Transverse colon (tissue), 4 donors: Measurements from ENCODE around the gene MIOX. TPM values are rescaled to one million over a fixed set of nuclear protein-coding genes. Genes with fewer than 3 reads are reported as not detected.
A peak's percentile ranks its signal among the peaks of the same experiment; 100 is the strongest.

Source experiments
- DNase-seq: peaks from one replicate; pipeline ENCODE4 v3.0.0-alpha.2; 2019
- H3K27ac ChIP-seq, 4 donors: fragments of 200-600 bp; sonication (generic); 2 replicates each; pipeline ENCODE4 v1.5.1; 2016 to 2018; ENCODE audit warnings: inconsistent platforms in 4 of 4
- H3K27me3 ChIP-seq: fragments of 200-600 bp; sonication (generic); 2 replicates; pipeline ENCODE4 v1.5.1; 2017; ENCODE audit warnings: inconsistent platforms
- H3K36me3 ChIP-seq, 4 donors: fragments of 200-600 bp; sonication (generic); 2 replicates each; pipeline ENCODE4 v1.5.1; 2017 to 2019; ENCODE audit warnings: inconsistent platforms in 4 of 4
- H3K4me1 ChIP-seq, 4 donors: fragments of 200-600 bp; sonication (generic); 2 replicates each; pipeline ENCODE4 v1.5.1; 2017 to 2020; ENCODE audit warnings: inconsistent platforms in 4 of 4
- H3K4me3 ChIP-seq, 4 donors: fragments of 200-600 bp; sonication (generic); 1 replicate in 1 of 4; 2 replicates in 3 of 4; pipeline versions ENCODE4 v1.5.1 to v1.6.1; 2017 to 2019; ENCODE audit warnings: inconsistent platforms in 4 of 4
- H3K9me3 ChIP-seq, 2 donors: fragments of 200-600 bp; sonication (generic); 2 replicates each; pipeline ENCODE4 v1.5.1; 2017 to 2019; ENCODE audit warnings: inconsistent platforms in 2 of 2
- EP300 ChIP-seq: sonication (generic); formaldehyde crosslinking; IDR thresholded peaks from one replicate; pipeline ENCODE4 v1.6.1; 2017; ENCODE audit warnings: antibody characterized with exemption, low read depth
- POLR2A ChIP-seq: fragments of 450-650 bp; IDR thresholded peaks from one replicate; pipeline ENCODE4 v1.6.1; 2016; ENCODE audit warnings: antibody characterized with exemption, mild to moderate bottlenecking, moderate library complexity
- POLR2AphosphoS5 ChIP-seq, 3 donors: sonication (generic); formaldehyde crosslinking; IDR thresholded peaks; one replicate each; pipeline ENCODE4 v1.6.1; 2016; ENCODE audit warnings: antibody characterized with exemption in 3 of 3
- WGBS, 2 donors: methylation state at CpG; one replicate each; pipeline ENCODE4 v1.1.5; 2018; ENCODE audit warnings: low coverage in 1 of 2; 5-methylcytosine and 5-hydroxymethylcytosine counted together
- in situ Hi-C, 4 donors: fragments of 200-750 bp; cut with MboI; loops; one replicate each; pipeline versions ENCODE4 v1.15.0 to v1.15.1; 2017; ENCODE audit warnings: low sequenced_read_pairs in 3 of 4, low pct_ligation_motif_present in 1 of 4, low pct_unique_long_range_greater_than_20kb in 1 of 4
- intact Hi-C: fragments of 100-400 bp; cut with DNase I; formaldehyde crosslinking; loops from one replicate; pipeline ENCODE4 v1.15.1; 2023; ENCODE audit warnings: low total_unique reads
- total RNA-seq, 4 donors: library from RNA; depleted of rRNA; stranded (reverse); fragments of >200 nt; gene quantifications; one replicate each; pipeline ENCODE4 v1.1.0, GENCODE V29; 2016
- TF ChIP-seq, protein P1 (sequence below), 5 experiments: fragments of 200-600 bp in 3 of 5; fragments of 450-650 bp in 2 of 5; sonication (generic) in 3 of 5; IDR thresholded peaks; 1 replicate in 2 of 5; 2 replicates in 3 of 5; pipeline ENCODE4 v1.5.1; 2016 to 2017; ENCODE audit warnings: antibody characterized with exemption in 5 of 5, inconsistent platforms in 3 of 5, mild to moderate bottlenecking in 2 of 5, moderate library complexity in 1 of 5

Gene MIOX
- total RNA-seq, 4 donors from 2014 or later, result not detected

DNA sequence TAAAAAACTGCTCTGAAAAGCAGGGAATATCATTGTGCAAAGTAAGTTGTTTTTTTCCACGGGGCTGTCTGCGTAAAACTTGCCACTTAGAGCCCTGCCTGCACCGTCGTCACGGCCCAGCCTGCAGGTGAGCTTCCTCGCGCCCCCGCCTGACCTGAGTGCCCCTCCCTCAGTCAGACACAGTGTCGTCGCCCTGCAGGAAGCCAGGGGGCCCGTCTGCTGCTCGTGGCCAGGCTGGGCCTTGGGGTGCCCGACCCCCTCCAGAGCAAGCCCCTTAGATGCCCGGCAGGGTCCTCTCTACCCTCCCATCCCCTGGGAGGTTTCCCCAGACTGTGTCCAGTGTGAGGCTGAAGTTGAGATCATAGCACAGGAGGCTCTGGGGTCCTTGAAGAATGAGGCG is 43.5 kb upstream of the MIOX start:
- Histone ChIP-seq H3K4me3 (no peak overlapping the region), H3K27me3 (no peaks in the 10 kb centered on the region), H3K36me3 (peaks cover 0 to 37% (median 4%) of the 10 kb centered on the region in 4 donors), H3K9me3 (no peaks in the 10 kb centered on the region), H3K27ac (no peak overlapping the region), H3K4me1 (peaks cover 0 to 12% (median 9%) of the 10 kb centered on the region in 4 donors)
- in situ Hi-C loops, result no loop called here
- TF ChIP-seq POLR2AphosphoS5 (IDR thresholded peaks at IDR 0.05) (peak in 1 of 3 donors; percentile 42), EP300 (no peak), POLR2A (no peak)
- DNase-seq, result no peak
- WGBS, 2 donors, result 64 to 83% methylated on average over 5 to 12 of the region's 15 CpGs
- intact Hi-C loops, result no loop called here

DNA sequence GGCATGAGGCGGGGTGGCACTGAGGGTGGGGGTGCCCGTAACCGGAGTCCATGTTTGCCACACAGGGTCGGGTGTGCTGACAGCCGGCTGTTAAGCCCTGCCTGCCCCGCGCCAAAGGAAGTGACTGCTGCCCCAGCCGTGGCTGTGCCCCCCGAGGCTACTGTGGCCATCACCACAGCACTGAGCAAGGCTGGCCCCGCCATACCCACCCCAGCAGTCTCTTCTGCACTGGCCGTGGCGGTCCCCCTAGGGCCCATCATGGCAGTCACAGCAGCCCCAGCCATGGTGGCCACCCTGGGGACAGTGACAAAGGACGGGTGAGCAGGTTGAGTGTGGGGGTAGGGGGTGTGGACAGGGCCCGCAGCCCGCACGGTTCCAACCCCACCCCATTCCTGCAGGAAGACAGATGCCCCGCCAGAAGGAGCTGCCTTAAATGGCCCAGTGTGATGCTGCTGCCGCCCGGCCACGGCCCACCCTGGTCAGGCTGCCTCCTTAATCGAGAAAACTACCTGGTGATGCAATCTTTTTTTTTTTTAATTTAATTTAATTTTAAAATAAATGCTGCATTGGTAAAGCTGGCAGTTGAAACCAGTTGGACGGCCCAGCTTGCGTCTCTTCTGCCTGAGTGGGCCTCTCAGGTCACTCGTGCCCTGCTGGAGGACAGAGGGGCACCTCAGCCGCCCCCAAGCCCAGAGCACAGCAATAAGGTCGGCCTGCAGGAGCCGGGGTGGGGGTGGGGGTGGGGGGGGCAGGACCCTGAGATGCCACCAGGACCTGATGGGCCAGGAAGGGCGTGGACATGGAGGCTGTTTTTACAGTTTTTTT is 42.6 kb upstream of the MIOX start:
- Histone ChIP-seq H3K4me3 (no peak overlapping the region), H3K36me3 (peaks cover 0 to 32% (median 7%) of the 10 kb centered on the region in 4 donors), H3K4me1 (peaks cover 0 to 12% (median 9%) of the 10 kb centered on the region in 4 donors), H3K9me3 (no peaks in the 10 kb centered on the region), H3K27ac (peak overlapping the region in 1 of 4 donors; percentile 44), H3K27me3 (no peaks in the 10 kb centered on the region)
- TF ChIP-seq EP300, result no peak
- TF ChIP-seq POLR2A, result no peak
- no peak for TF ChIP-seq POLR2AphosphoS5 (IDR thresholded peaks at IDR 0.05)
- TF ChIP-seq, protein P1, sequence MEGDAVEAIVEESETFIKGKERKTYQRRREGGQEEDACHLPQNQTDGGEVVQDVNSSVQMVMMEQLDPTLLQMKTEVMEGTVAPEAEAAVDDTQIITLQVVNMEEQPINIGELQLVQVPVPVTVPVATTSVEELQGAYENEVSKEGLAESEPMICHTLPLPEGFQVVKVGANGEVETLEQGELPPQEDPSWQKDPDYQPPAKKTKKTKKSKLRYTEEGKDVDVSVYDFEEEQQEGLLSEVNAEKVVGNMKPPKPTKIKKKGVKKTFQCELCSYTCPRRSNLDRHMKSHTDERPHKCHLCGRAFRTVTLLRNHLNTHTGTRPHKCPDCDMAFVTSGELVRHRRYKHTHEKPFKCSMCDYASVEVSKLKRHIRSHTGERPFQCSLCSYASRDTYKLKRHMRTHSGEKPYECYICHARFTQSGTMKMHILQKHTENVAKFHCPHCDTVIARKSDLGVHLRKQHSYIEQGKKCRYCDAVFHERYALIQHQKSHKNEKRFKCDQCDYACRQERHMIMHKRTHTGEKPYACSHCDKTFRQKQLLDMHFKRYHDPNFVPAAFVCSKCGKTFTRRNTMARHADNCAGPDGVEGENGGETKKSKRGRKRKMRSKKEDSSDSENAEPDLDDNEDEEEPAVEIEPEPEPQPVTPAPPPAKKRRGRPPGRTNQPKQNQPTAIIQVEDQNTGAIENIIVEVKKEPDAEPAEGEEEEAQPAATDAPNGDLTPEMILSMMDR (IDR thresholded peaks at IDR 0.05), result no peak
- intact Hi-C loops, result no loop called here
- in situ Hi-C loops, result no loop called here
- 62 to 72% methylated on average over 5 to 24 of the region's 28 CpGs for whole genome bisulfite sequencing, 2 donors
- DNase-seq, result no peak

DNA sequence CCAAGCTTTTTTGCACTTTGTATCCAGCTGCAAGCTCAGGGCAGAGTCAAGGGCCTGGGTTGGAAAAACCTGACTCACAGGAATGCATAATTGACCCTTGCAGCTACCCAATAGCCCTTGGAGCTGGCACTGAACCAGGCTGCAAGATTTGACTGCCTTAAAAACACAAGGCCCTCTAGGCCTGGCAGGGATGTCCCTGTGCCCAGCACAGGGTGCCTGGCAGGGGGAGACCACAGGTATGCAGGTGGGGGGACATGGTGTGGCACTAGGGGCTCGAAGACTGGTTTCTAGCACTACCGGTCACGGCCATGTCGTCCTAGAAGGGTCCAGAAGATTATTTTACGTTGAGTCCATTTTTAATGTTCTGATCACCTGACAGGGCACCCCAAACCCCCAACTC is 42.0 kb upstream of the MIOX start:
- Histone ChIP-seq H3K27ac (peak overlapping the region in 2 of 4 donors; percentile 21 to 44), H3K4me1 (peaks cover 0 to 12% (median 9%) of the 10 kb centered on the region in 4 donors), H3K27me3 (no peaks in the 10 kb centered on the region), H3K36me3 (peaks cover 0 to 27% (median 6%) of the 10 kb centered on the region in 4 donors), H3K9me3 (no peaks in the 10 kb centered on the region), H3K4me3 (no peak overlapping the region)
- 42 to 78% methylated on average over 3 to 5 of the region's 5 CpGs for WGBS, 2 donors
- TF ChIP-seq POLR2AphosphoS5 (IDR thresholded peaks at IDR 0.05), result no peak
- no peak for TF ChIP-seq POLR2A
- TF ChIP-seq, protein P1 (IDR thresholded peaks at IDR 0.05), result no peak
- TF ChIP-seq EP300, result no peak
- intact Hi-C loops (no loop called here), in situ Hi-C loops (no loop called here)
- DNase-seq, result peak; percentile 62

DNA sequence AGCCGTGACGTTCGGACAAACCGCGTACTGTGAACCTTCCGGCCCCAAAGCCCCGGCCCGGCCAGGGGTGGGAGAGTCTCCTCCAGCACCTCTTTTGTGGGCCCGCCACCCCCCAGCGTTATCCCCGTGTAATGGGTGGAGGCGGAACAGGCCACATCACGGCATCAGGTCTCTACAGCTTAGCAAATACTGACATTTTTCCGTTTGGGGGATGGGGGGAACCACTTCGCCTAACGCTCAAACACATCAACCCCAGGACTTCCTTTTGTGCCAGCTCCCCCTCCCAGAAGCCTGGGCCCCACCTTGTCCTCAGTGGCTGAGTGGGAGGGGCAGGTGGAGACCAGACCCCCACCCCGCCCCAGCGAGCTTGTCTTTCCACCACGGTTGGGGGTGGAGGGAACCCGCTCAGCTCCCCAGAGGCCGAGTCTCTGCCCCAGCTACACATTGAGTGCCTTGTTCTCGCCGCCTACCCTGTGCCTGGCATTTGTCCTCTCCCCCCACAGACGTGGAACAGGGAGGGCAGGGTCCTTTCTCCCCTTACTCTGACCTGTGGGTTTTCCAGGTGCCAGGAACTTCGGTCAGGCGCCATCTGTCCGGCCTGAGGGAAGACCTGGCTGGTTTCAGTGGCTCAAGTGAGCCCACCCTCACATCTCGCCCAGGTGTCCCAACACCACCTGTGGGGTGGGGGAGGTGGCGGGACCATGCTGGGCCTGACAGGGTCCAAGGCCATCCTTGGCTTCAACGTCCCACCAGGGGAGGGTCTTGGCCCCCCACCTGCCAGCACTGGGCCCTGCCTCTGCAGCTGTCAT is 41.4 kb upstream of the MIOX start:
- peak in 1 of 3 donors; percentile 15 for TF ChIP-seq POLR2AphosphoS5 (IDR thresholded peaks at IDR 0.05)
- TF ChIP-seq, protein P1 (IDR thresholded peaks at IDR 0.05), result no peak
- intact Hi-C loops (no loop called here), in situ Hi-C loops (no loop called here)
- no peaks in the 10 kb centered on the region for H3K9me3 ChIP-seq
- peaks cover 0 to 12% (median 9%) of the 10 kb centered on the region in 4 donors for H3K4me1 ChIP-seq
- 67 to 69% methylated on average over 3 to 30 of the region's 30 CpGs for whole genome bisulfite sequencing, 2 donors
- H3K27me3 ChIP-seq, result no peaks in the 10 kb centered on the region
- peak overlapping the region in 1 of 4 donors; percentile 21 for H3K27ac ChIP-seq
- H3K36me3 ChIP-seq, result peaks cover 0 to 21% (median 4%) of the 10 kb centered on the region in 4 donors
- no peak overlapping the region for H3K4me3 ChIP-seq
- no peak for DNase-seq
